Activated CD4-positive, alpha-beta T cell treated with anti-CD3 and anti-CD28 coated beads for 36 hours (primary cell): Measurements from ENCODE around the gene DNAJB4. TPM values are rescaled to one million over a fixed set of nuclear protein-coding genes. Genes with fewer than 3 reads are reported as not detected.
A peak's percentile ranks its signal among the peaks of the same experiment; 100 is the strongest.

Experiments
- ATAC-seq: fragments of 200-7000 bp; cut with Tn5 transposase; one replicate; pipeline ENCODE4 v1.10.0; 2021; ENCODE audit warnings: mild to moderate bottlenecking, moderate library complexity
- CTCF ChIA-PET: fragments of 350-600 bp; sonication (Branson Sonifier 250); formaldehyde crosslinking; loops from one replicate; lab custom pipeline; 2021; ENCODE audit warnings: antibody characterized with exemption; lab: Charles Lee
- POLR2A ChIA-PET: fragments of 350-600 bp; sonication (Branson Sonifier 250); formaldehyde crosslinking; loops from one replicate; lab custom pipeline; 2021; ENCODE audit warnings: antibody characterized with exemption, inconsistent platforms; lab: Charles Lee
- DNase-seq: peaks from one replicate; pipeline ENCODE4 v3.0.0-alpha.2; 2020
- H3K27ac Mint-ChIP-seq: one replicate; pipeline ENCODE4 v1.8.0; 2021; ENCODE audit warnings: mixed read lengths
- H3K27me3 Mint-ChIP-seq: one replicate; pipeline ENCODE4 v1.8.0; 2021; ENCODE audit warnings: mixed read lengths
- H3K36me3 Mint-ChIP-seq: one replicate; pipeline ENCODE4 v1.8.0; 2021; ENCODE audit warnings: low read depth, mixed read lengths
- H3K4me1 Mint-ChIP-seq: one replicate; pipeline ENCODE4 v1.8.0; 2021; ENCODE audit warnings: mixed read lengths
- H3K4me3 Mint-ChIP-seq: one replicate; pipeline ENCODE4 v1.8.0; 2021; ENCODE audit warnings: mild to moderate bottlenecking, moderate library complexity, mixed read lengths
- H3K9me3 Mint-ChIP-seq: one replicate; pipeline ENCODE4 v1.8.0; 2021; ENCODE audit warnings: low read depth, mixed read lengths
- intact Hi-C, 2 experiments: fragments of 100-400 bp; cut with DNase I in 1 of 2; cut with micrococcal nuclease in 1 of 2; formaldehyde crosslinking; loops; one replicate each; pipeline versions ENCODE4 v1.14.2 to v1.15.1; 2022 to 2024; cut with DNase I, micrococcal nuclease
- total RNA-seq, 2 experiments: library from RNA; stranded (reverse); gene quantifications; one replicate each; pipeline ENCODE4 v1.2.3, GENCODE V29; 2021

DNAJB4 gene
- total RNA-seq = 1 to 10 TPM; 8.8 to 9.8 TPM

- intact Hi-C loops = loop anchor here (1.0 to 2.0 kb wide), 7 partner anchors 26 to 322 kb away; partner anchors contain the start of genes FUBP1 (in 2 of the 2) and MIGA1 (in 1 of the 2)
- ATAC-seq (peak; percentile 99), DNase-seq (peak; percentile 75)
- CTCF ChIA-PET = interaction anchor here (0.5 to 6.7 kb wide), 14 partner anchors 9 to 835 kb away, joined by 3 to 55 read pairs (median 4); partner anchors contain the start of genes FUBP1 and USP33
- H3K36me3 Mint-ChIP-seq = peaks cover 3% of the 10 kb centered on the region
- H3K4me3 Mint-ChIP-seq = peak within 1 kb of the TSS; percentile 91
- peak within 1 kb of the TSS; percentile 99 for H3K27ac Mint-ChIP-seq
- H3K27me3 Mint-ChIP-seq = no peaks in the 10 kb centered on the region
- POLR2A ChIA-PET = interaction anchor here (0.6 to 5.6 kb wide), 25 partner anchors 9 to 332 kb away, joined by 3 to 297 read pairs (median 4); partner anchors contain the start of genes FUBP1, GIPC2, MIGA1 and ZZZ3
- H3K4me1 Mint-ChIP-seq = peaks cover 41% of the 10 kb centered on the region
- no peaks in the 10 kb centered on the region for H3K9me3 Mint-ChIP-seq
Observed at GRCh38 chr1:78004719-78005447, at the start of gene DNAJB4. DNAJB4 (plus strand) TSS chr1:78004939; CDS start chr1:78005111, 172 bp downstream.

GRCh38 chr1:77955709-77956108 lies 49.0 kb upstream of the DNAJB4 start:
- Mint-ChIP-seq H3K36me3 (peaks cover 67% of the 10 kb centered on the region), H3K4me1 (peaks cover 30% of the 10 kb centered on the region), H3K9me3 (no peaks in the 10 kb centered on the region), H3K27ac (no peak overlapping the region), H3K4me3 (no peak overlapping the region), H3K27me3 (no peaks in the 10 kb centered on the region)
- ChIA-PET POLR2A (interaction anchor here (0.7 kb wide), 1 partner anchor 20 kb away, joined by 3 read pairs; no protein-coding TSS in a partner anchor), CTCF (interaction anchor here (2.0 to 3.3 kb wide), 2 partner anchors 8 to 16 kb away, joined by 7 to 11 read pairs; no protein-coding TSS in a partner anchor)
- no peak for ATAC-seq
- DNase-seq = no peak
- intact Hi-C loops = no loop called here

GRCh38 chr1:77956464-77956863 lies 48.3 kb upstream of the DNAJB4 start:
- ATAC-seq = no peak
- Mint-ChIP-seq H3K4me1 (peaks cover 30% of the 10 kb centered on the region), H3K36me3 (peaks cover 67% of the 10 kb centered on the region), H3K4me3 (no peak overlapping the region), H3K9me3 (no peaks in the 10 kb centered on the region), H3K27ac (no peak overlapping the region), H3K27me3 (no peaks in the 10 kb centered on the region)
- no peak for DNase-seq
- intact Hi-C loops = no loop called here
- POLR2A ChIA-PET = interaction anchor here (0.5 to 1.4 kb wide), 4 partner anchors 10 to 48 kb away, joined by 3 read pairs; partner anchors contain the start of gene DNAJB4
- CTCF ChIA-PET = interaction anchor here (0.6 to 3.3 kb wide), 4 partner anchors 9 to 15 kb away, joined by 3 to 11 read pairs (median 6); no protein-coding TSS in a partner anchor

GRCh38 chr1:77958391-77958790 lies 46.3 kb upstream of the DNAJB4 start:
- Mint-ChIP-seq H3K27ac (peak overlapping the region; percentile 27), H3K4me3 (no peak overlapping the region), H3K4me1 (peaks cover 33% of the 10 kb centered on the region), H3K9me3 (no peaks in the 10 kb centered on the region), H3K27me3 (no peaks in the 10 kb centered on the region), H3K36me3 (peaks cover 69% of the 10 kb centered on the region)
- POLR2A ChIA-PET = no interaction called here
- CTCF ChIA-PET = interaction anchor here (3.3 kb wide), 1 partner anchor 11 kb away, joined by 11 read pairs; no protein-coding TSS in a partner anchor
- intact Hi-C loops = no loop called here
- no peak for ATAC-seq
- no peak for DNase-seq

- Mint-ChIP-seq H3K4me1 (peaks cover 36% of the 10 kb centered on the region), H3K27ac (peak overlapping the region; percentile 27)
- POLR2A ChIA-PET = no interaction called here
Observed at GRCh38 chr1:77958850-77959249, 45.9 kb upstream of the DNAJB4 start.

GRCh38 chr1:77961392-77961791 lies 43.3 kb upstream of the DNAJB4 start:
- ChIA-PET POLR2A (interaction anchor here (2.0 kb wide), 1 partner anchor 43 kb away, joined by 4 read pairs; the partner anchor contains the start of gene DNAJB4), CTCF (interaction anchor here (1.1 kb wide), 1 partner anchor 14 kb away, joined by 3 read pairs; no protein-coding TSS in a partner anchor)
- peak; percentile 76 for ATAC-seq
- H3K36me3 Mint-ChIP-seq = peaks cover 76% of the 10 kb centered on the region
- no peak overlapping the region for H3K4me3 Mint-ChIP-seq
- H3K9me3 Mint-ChIP-seq = no peaks in the 10 kb centered on the region
- intact Hi-C loops = loop anchor here in 1 of 2 experiments (2.0 kb wide), 1 partner anchor 13 kb away; no protein-coding TSS in a partner anchor
- no peak for DNase-seq
- H3K4me1 Mint-ChIP-seq = peaks cover 47% of the 10 kb centered on the region
- H3K27me3 Mint-ChIP-seq = no peaks in the 10 kb centered on the region
- peak overlapping the region; percentile 67 for H3K27ac Mint-ChIP-seq

More at GRCh38 chr1:77958850-77959249, 45.9 kb upstream of the DNAJB4 start:
- DNase-seq (no peak), ATAC-seq (no peak)
- H3K4me3 Mint-ChIP-seq = no peak overlapping the region
- peaks cover 69% of the 10 kb centered on the region for H3K36me3 Mint-ChIP-seq
- no peaks in the 10 kb centered on the region for H3K9me3 Mint-ChIP-seq
- intact Hi-C loops = no loop called here
- CTCF ChIA-PET = no interaction called here
- no peaks in the 10 kb centered on the region for H3K27me3 Mint-ChIP-seq

GRCh38 chr1:77966291-77966690 lies 38.4 kb upstream of the DNAJB4 start:
- Mint-ChIP-seq H3K27ac (peak overlapping the region; percentile 62), H3K4me1 (peaks cover 60% of the 10 kb centered on the region), H3K36me3 (peaks cover 67% of the 10 kb centered on the region), H3K9me3 (no peaks in the 10 kb centered on the region), H3K27me3 (no peaks in the 10 kb centered on the region), H3K4me3 (no peak overlapping the region)
- no peak for DNase-seq
- intact Hi-C loops = loop anchor here in 1 of 2 experiments (2.0 kb wide), 1 partner anchor 17 kb away; no protein-coding TSS in a partner anchor
- POLR2A ChIA-PET = interaction anchor here (0.6 to 1.8 kb wide), 5 partner anchors 9 to 471 kb away, joined by 3 to 10 read pairs (median 4); partner anchors contain the start of gene FUBP1
- CTCF ChIA-PET = interaction anchor here (0.6 to 1.9 kb wide), 7 partner anchors 9 to 119 kb away, joined by 3 to 6 read pairs (median 3); partner anchors contain the start of gene FUBP1
- peak; percentile 55 for ATAC-seq

GRCh38 chr1:77970192-77970591 lies 34.5 kb upstream of the DNAJB4 start:
- CTCF ChIA-PET = interaction anchor here (0.6 kb wide), 1 partner anchor 44 kb away, joined by 3 read pairs; no protein-coding TSS in a partner anchor

GRCh38 chr1:77972080-77972479 lies 32.7 kb upstream of the DNAJB4 start:
- peaks cover 55% of the 10 kb centered on the region for H3K36me3 Mint-ChIP-seq
- POLR2A ChIA-PET = interaction anchor here (0.7 to 2.0 kb wide), 3 partner anchors 26 to 32 kb away, joined by 3 to 7 read pairs (median 3); partner anchors contain the start of gene DNAJB4
- no peaks in the 10 kb centered on the region for H3K27me3 Mint-ChIP-seq
- intact Hi-C loops = loop anchor here (10.0 kb wide), 2 partner anchors 683 to 757 kb away; partner anchors contain the start of gene PIGK (in 1 of the 2)
- peak overlapping the region; percentile 30 for H3K4me3 Mint-ChIP-seq
- no peak for DNase-seq
- no peak overlapping the region for H3K27ac Mint-ChIP-seq
- peaks cover 66% of the 10 kb centered on the region for H3K4me1 Mint-ChIP-seq
- CTCF ChIA-PET = interaction anchor here (0.7 to 1.3 kb wide), 2 partner anchors 16 to 31 kb away, joined by 3 to 7 read pairs; no protein-coding TSS in a partner anchor
- ATAC-seq = no peak
- H3K9me3 Mint-ChIP-seq = no peaks in the 10 kb centered on the region

More at GRCh38 chr1:77970192-77970591, 34.5 kb upstream of the DNAJB4 start:
- Mint-ChIP-seq H3K9me3 (no peaks in the 10 kb centered on the region), H3K4me3 (no peak overlapping the region), H3K27ac (no peak overlapping the region), H3K36me3 (peaks cover 59% of the 10 kb centered on the region), H3K4me1 (peaks cover 63% of the 10 kb centered on the region), H3K27me3 (no peaks in the 10 kb centered on the region)
- DNase-seq (no peak), ATAC-seq (no peak)
- POLR2A ChIA-PET = interaction anchor here (0.5 to 1.1 kb wide), 2 partner anchors 12 to 296 kb away, joined by 3 to 5 read pairs; no protein-coding TSS in a partner anchor
- intact Hi-C loops = loop anchor here (10.0 kb wide), 2 partner anchors 685 to 755 kb away; partner anchors contain the start of gene PIGK (in 1 of the 2)

- POLR2A ChIA-PET = interaction anchor here (0.6 to 9.3 kb wide), 6 partner anchors 9 to 32 kb away, joined by 3 to 297 read pairs (median 5); partner anchors contain the start of gene DNAJB4
Observed at GRCh38 chr1:77975386-77975785, 29.4 kb upstream of the DNAJB4 start.

More at GRCh38 chr1:77975386-77975785, 29.4 kb upstream of the DNAJB4 start:
- Mint-ChIP-seq H3K36me3 (peaks cover 36% of the 10 kb centered on the region), H3K27ac (peak overlapping the region; percentile 85), H3K4me3 (no peak overlapping the region), H3K9me3 (no peaks in the 10 kb centered on the region), H3K4me1 (peaks cover 51% of the 10 kb centered on the region), H3K27me3 (no peaks in the 10 kb centered on the region)
- DNase-seq (no peak), ATAC-seq (no peak)
- CTCF ChIA-PET = interaction anchor here (0.5 to 2.0 kb wide), 8 partner anchors 9 to 683 kb away, joined by 3 to 11 read pairs (median 3); partner anchors contain the start of gene DNAJB4
- intact Hi-C loops = loop anchor here (2.0 to 10.0 kb wide), 5 partner anchors 15 to 761 kb away; partner anchors contain the start of gene PIGK (in 1 of the 2)
